HepG2 (cell line): Measurements from ENCODE around the gene CAMTA1. TPM values are rescaled to one million over a fixed set of nuclear protein-coding genes. Genes with fewer than 3 reads are reported as not detected.

Source experiments
- ATAC-seq: fragments of 200-7000 bp; cut with Tn5 transposase; 3 replicates; pipeline ENCODE4 v1.9.1; 2020; ENCODE audit warnings: mild to moderate bottlenecking, moderate library complexity
- BruUV-seq: library from RNA; stranded (reverse); fragments of 400-500 nt; replicated peaks from 2 replicates; lab custom pipeline; 2021; lab: Mats Ljungman, UMichigan
- CTCF ChIA-PET: fragments of 300-600 bp; formaldehyde crosslinking; extraction: SDS; loops from one replicate; lab custom pipeline; 2021; ENCODE audit warnings: low total read pairs, inconsistent platforms, low intra/inter-chr PET ratio; lab: Yijun Ruan, JAX
- POLR2A ChIA-PET: fragments of 350-600 bp; sonication (Branson Sonifier 250); formaldehyde crosslinking; loops from one replicate; lab custom pipeline; 2020; ENCODE audit warnings: antibody characterized with exemption, inconsistent platforms; lab: Yijun Ruan, JAX
- DNase-seq: peaks from one replicate; pipeline ENCODE4 v3.0.0-alpha.2; 2015; ENCODE audit warnings: low spot score
- FAIRE-seq: peaks from 3 replicates; lab custom pipeline; 2011; peaks lifted over from hg19 to GRCh38; lab: Jason Lieb, UNC
- H2AFZ ChIP-seq: one replicate; pipeline ENCODE4 v1.6.1; 2011; ENCODE audit warnings: low read length, inconsistent platforms
- H3K27ac ChIP-seq: fragments of 300-600 bp; 3 replicates; pipeline ENCODE4 v1.8.0; 2011; ENCODE audit warnings: mixed run types, mild to moderate bottlenecking, mixed read lengths, low read length, inconsistent platforms; ENCODE audit not compliant: insufficient read depth; ENCODE audit errors: extremely low read length
- H3K27me3 ChIP-seq, 2 experiments: fragments of 200-600 bp in 1 of 2; 2 replicates in 1 of 2; 3 replicates in 1 of 2; pipeline versions ENCODE4 v1.6.0 to v1.8.0; 2011; ENCODE audit warnings: low read length in 2 of 2, mild to moderate bottlenecking in 2 of 2, moderate library complexity in 2 of 2, inconsistent platforms in 1 of 2; ENCODE audit not compliant: insufficient read depth in 2 of 2, control insufficient read depth in 1 of 2
- H3K36me3 ChIP-seq, 2 experiments: fragments of 200-600 bp in 1 of 2; replicated peaks in 1 of 2; 2 replicates in 1 of 2; 3 replicates in 1 of 2; pipeline versions ENCODE4 v1.5.1 to v1.8.0; 2011; ENCODE audit warnings: low read length in 2 of 2, inconsistent platforms in 1 of 2; ENCODE audit not compliant: insufficient read depth in 2 of 2, control insufficient read depth in 1 of 2
- H3K4me1 ChIP-seq: 2 replicates; pipeline ENCODE4 v1.5.1; 2012; ENCODE audit warnings: low read length, inconsistent platforms; ENCODE audit not compliant: insufficient read depth
- H3K4me2 ChIP-seq: 2 replicates; pipeline ENCODE4 v1.6.0; 2011; ENCODE audit warnings: low read depth, low read length, inconsistent platforms
- H3K4me3 ChIP-seq, 3 experiments: fragments of 200-600 bp in 1 of 3; sonication (generic), shearing (Covaris generic) in 1 of 3; replicated peaks in 1 of 3; 2 replicates each; pipeline ENCODE4 v1.5.1; 2011 to 2016; ENCODE audit warnings: low read length in 3 of 3, inconsistent platforms in 2 of 3, low read depth in 2 of 3, mild to moderate bottlenecking in 2 of 3, control low read depth in 1 of 3, mixed read lengths in 1 of 3; ENCODE audit not compliant: insufficient read depth in 1 of 3
- H3K79me2 ChIP-seq: one replicate; pipeline ENCODE4 v1.6.1; 2011; ENCODE audit warnings: low read length, inconsistent platforms; ENCODE audit not compliant: insufficient read depth
- H3K9ac ChIP-seq: 2 replicates; pipeline ENCODE4 v1.6.0; 2011; ENCODE audit warnings: mild to moderate bottlenecking, low read depth, low read length, inconsistent platforms; ENCODE audit not compliant: insufficient read depth
- H3K9me3 ChIP-seq: 2 replicates; pipeline ENCODE4 v1.5.1; 2012; ENCODE audit warnings: mild to moderate bottlenecking, low read length
- H4K20me1 ChIP-seq: 2 replicates; pipeline ENCODE4 v1.6.0; 2011; ENCODE audit warnings: inconsistent platforms, mild to moderate bottlenecking, low read length, moderate library complexity; ENCODE audit not compliant: insufficient read depth
- NCOA2 ChIP-seq: sonication (generic); formaldehyde crosslinking; IDR thresholded peaks from 2 replicates; pipeline ENCODE4 v1.8.0; 2022; ENCODE audit warnings: inconsistent platforms
- NFYB ChIP-seq: sonication (generic); formaldehyde crosslinking; IDR thresholded peaks from 2 replicates; pipeline ENCODE4 v1.4.0; 2020; ENCODE audit warnings: missing genetic modification reagents
- ZBTB40 ChIP-seq, 2 experiments: fragments of 450-650 bp in 1 of 2; sonication (generic) in 1 of 2; formaldehyde crosslinking in 1 of 2; IDR thresholded peaks; 2 replicates each; pipeline versions ENCODE4 v1.6.1 to v1.8.0; 2016 to 2022; ENCODE audit warnings: antibody characterized with exemption in 1 of 2, mild to moderate bottlenecking in 1 of 2, missing genetic modification reagents in 1 of 2
- ZKSCAN8 ChIP-seq: IDR thresholded peaks from 2 replicates; pipeline ENCODE4 v1.6.1; 2016; ENCODE audit warnings: borderline replicate concordance, missing genetic modification reagents, missing compliant biosample characterization
- ZNF180 ChIP-seq: sonication (generic); formaldehyde crosslinking; IDR thresholded peaks from 2 replicates; pipeline ENCODE4 v1.4.0; 2020; ENCODE audit warnings: low read depth, missing genetic modification reagents, borderline replicate concordance
- ZNF432 ChIP-seq: sonication (generic); formaldehyde crosslinking; IDR thresholded peaks from 2 replicates; pipeline ENCODE4 v1.5.0; 2020; ENCODE audit warnings: missing genetic modification reagents, mild to moderate bottlenecking, borderline replicate concordance
- WGBS: methylation state at CpG from one replicate; pipeline ENCODE4 v1.1.6; 2017; ENCODE audit warnings: low lambda C conversion rate; 5-methylcytosine and 5-hydroxymethylcytosine counted together
- in situ Hi-C: cut with HindIII; loops from 2 replicates; pipeline ENCODE4 v1.10.0; 2017; ENCODE audit warnings: low pct_unique_long_range_greater_than_20kb; ENCODE audit not compliant: extremely low pct_ligation_motif_present
- intact Hi-C: fragments of 100-400 bp; cut with micrococcal nuclease; formaldehyde crosslinking; loops from one replicate; pipeline ENCODE4 v1.10.0; 2022; ENCODE audit not compliant: unreplicated experiment
- polyA plus RNA-seq, 8 experiments: library from polyadenylated mRNA; depleted of rRNA in 3 of 8; stranded (reverse) in 7 of 8; unstranded in 1 of 8; fragments of >200 nt; fragmentation: Illumina TruSeq in 4 of 8; extraction: Trizol in 4 of 8; gene quantifications; 2 replicates each; pipeline versions ENCODE4 v1.2.1 to v1.2.3, GENCODE V29; 2011 to 2016; ENCODE audit warnings: low read depth in 4 of 8, missing spikeins in 1 of 8, mixed read lengths in 1 of 8; ENCODE audit not compliant: insufficient read depth in 1 of 8
- total RNA-seq, 5 experiments: library from RNA; depleted of rRNA; stranded (reverse); fragments of >200 nt; fragmentation: Illumina TruSeq; extraction: Trizol; gene quantifications; 2 replicates each; pipeline ENCODE4 v1.2.3, GENCODE V29; 2016; ENCODE audit warnings: low read depth in 1 of 5

Gene CAMTA1
- total and polyA plus RNA-seq, 2 of the 13 experiments (the other 11 are each of a cell fraction or from before 2014, with no cell fraction given), result 25.0 to 36.4 TPM

- FAIRE-seq (no peak), DNase-seq (no peak), ATAC-seq (no peak)
- no peak overlapping the region for H3K4me3 ChIP-seq
- no peaks in the 10 kb centered on the region for H3K79me2 ChIP-seq
- no peaks in the 10 kb centered on the region for H3K9me3 ChIP-seq
- peaks cover 3 to 24% of the 10 kb centered on the region in 2 experiments for H3K27me3 ChIP-seq
- intact Hi-C loops, result no loop called here
- no TSS peak for BruUV-seq
- 54% methylated on average over 9 of the region's 15 CpGs for WGBS
- H3K27ac ChIP-seq, result no peak overlapping the region
- H3K4me2 ChIP-seq, result no peak overlapping the region
- H4K20me1 ChIP-seq, result no peaks in the 10 kb centered on the region
- POLR2A ChIA-PET, result interaction anchor here (1.1 to 1.2 kb wide), 2 partner anchors 28 to 76 kb away, joined by 3 to 4 read pairs; no protein-coding TSS in a partner anchor
- no peak overlapping the region for H3K9ac ChIP-seq
- no peak overlapping the region for H2AFZ ChIP-seq
- CTCF ChIA-PET, result no interaction called here
- peaks cover 40% of the 10 kb centered on the region for H3K4me1 ChIP-seq
- H3K36me3 ChIP-seq, result no peaks in the 10 kb centered on the region
- in situ Hi-C loops, result no loop called here
- TF ChIP-seq ZKSCAN8 (CRISPR knock-in tag) (no peak), ZNF432 (CRISPR knock-in tag) (no peak), ZNF180 (no peak), NFYB (CRISPR knock-in tag) (no peak), NCOA2 (CRISPR knock-in tag) (no peak)
These were observed 891.2 kb downstream of the CAMTA1 start for GRCh38 chr1:7676274-7676945.

- no peaks in the 10 kb centered on the region for H3K36me3 ChIP-seq
- H3K4me2 ChIP-seq, result no peak overlapping the region
- no peak overlapping the region for H3K9ac ChIP-seq
- no TSS peak for BruUV-seq
- no peak for ATAC-seq
- ChIA-PET POLR2A (no interaction called here), CTCF (no interaction called here)
- H4K20me1 ChIP-seq, result no peaks in the 10 kb centered on the region
- peaks cover 3 to 24% of the 10 kb centered on the region in 2 experiments for H3K27me3 ChIP-seq
- FAIRE-seq, result no peak
- in situ Hi-C loops (no loop called here), intact Hi-C loops (no loop called here)
- H3K4me1 ChIP-seq, result peaks cover 47% of the 10 kb centered on the region
- DNase-seq, result no peak
- H3K4me3 ChIP-seq, result no peak overlapping the region
- no peak overlapping the region for H3K27ac ChIP-seq
- H3K79me2 ChIP-seq, result no peaks in the 10 kb centered on the region
- 89% methylated on average over 6 of the region's 7 CpGs for WGBS
- H2AFZ ChIP-seq, result no peak overlapping the region
- no peaks in the 10 kb centered on the region for H3K9me3 ChIP-seq
- TF ChIP-seq ZBTB40 (IDR thresholded peaks at IDR 0.05), result no peak
- TF ChIP-seq ZBTB40 (CRISPR knock-in tag; IDR thresholded peaks at IDR 0.05), result no peak
These were observed 891.9 kb downstream of the CAMTA1 start for GRCh38 chr1:7677111-7677510.
